HL-60 (cell line): Measurements from ENCODE around the gene HDAC8.

ENCODE experiments used
- DNase-seq, 2 experiments: peaks; one replicate each; pipeline ENCODE4 v3.0.0-alpha.2; 2010 to 2020; ENCODE audit warnings: low read depth in 1 of 2, low spot score in 1 of 2
- H3K27ac ChIP-seq: fragments of 250-450 bp; sonication (Bioruptor Pico); replicated peaks from 2 replicates; pipeline ENCODE4 v1.5.1; 2020; ENCODE audit warnings: mild to moderate bottlenecking, moderate library complexity
- H3K27me3 ChIP-seq: fragments of 250-450 bp; sonication (Bioruptor Pico); 2 replicates; pipeline ENCODE4 v1.5.1; 2021; ENCODE audit warnings: mild to moderate bottlenecking, moderate library complexity; ENCODE audit not compliant: insufficient read depth, poor library complexity, severe bottlenecking
- H3K4me3 ChIP-seq: replicated peaks from 2 replicates; pipeline ENCODE4 v1.5.1; 2011; ENCODE audit warnings: mild to moderate bottlenecking, control low read depth, low read length; ENCODE audit not compliant: insufficient read depth
- CTCF ChIP-seq: IDR thresholded peaks from one replicate; pipeline ENCODE4 v1.5.1; 2011; ENCODE audit warnings: low read length, control low read depth, inconsistent platforms; ENCODE audit not compliant: insufficient read depth
- GABPA ChIP-seq: IDR thresholded peaks from 2 replicates; pipeline ENCODE4 v1.6.1; 2012; ENCODE audit warnings: low read depth
- POLR2AphosphoS5 ChIP-seq: IDR thresholded peaks from 2 replicates; pipeline ENCODE4 v1.6.1; 2012; ENCODE audit warnings: low read depth
- REST ChIP-seq: IDR thresholded peaks from 2 replicates; pipeline ENCODE4 v1.6.1; 2012; ENCODE audit warnings: low read depth; ENCODE audit not compliant: insufficient replicate concordance
- SPI1 ChIP-seq: IDR thresholded peaks from 2 replicates; pipeline ENCODE4 v1.6.1; 2012; ENCODE audit warnings: low read depth, mild to moderate bottlenecking, borderline replicate concordance

Gene HDAC8

GRCh38 chrX:72394518-72395170, 178.0 kb downstream of the HDAC8 start:
- no peak for TF ChIP-seq REST
- TF ChIP-seq SPI1: peak; percentile 25; the same call in 1 of the 2 replicates
- Histone ChIP-seq H3K27me3 (no peaks in the 10 kb centered on the region), H3K4me3 (no peak overlapping the region), H3K27ac (no peak overlapping the region)
- no peak for DNase-seq

GRCh38 chrX:72393836-72394517, 178.7 kb downstream of the HDAC8 start:
- H3K4me3 ChIP-seq: no peak overlapping the region
- H3K27ac ChIP-seq: no peak overlapping the region
- DNase-seq: no peak
- TF ChIP-seq POLR2AphosphoS5 (no peak), REST (no peak), CTCF (no peak), SPI1 (no peak), GABPA (no peak)
- no peaks in the 10 kb centered on the region for H3K27me3 ChIP-seq

GRCh38 chrX:72392816-72393800, 179.5 kb downstream of the HDAC8 start:
- H3K27me3 ChIP-seq: no peaks in the 10 kb centered on the region
- no peak overlapping the region for H3K27ac ChIP-seq
- TF ChIP-seq GABPA: no peak
- TF ChIP-seq POLR2AphosphoS5: no peak
- no peak for TF ChIP-seq REST
- no peak for TF ChIP-seq CTCF
- no peak for TF ChIP-seq SPI1
- no peak overlapping the region for H3K4me3 ChIP-seq
- no peak for DNase-seq
